ENCODE results near the gene PPRC1.
"Not testable (repeated sequence)": the region's sequence is repeated elsewhere in the genome, so short reads cannot be mapped to it uniquely, and the experiment has no call there.

The PPRC1 gene

GRCh38 chr10:102175415-102175814 lies 42.6 kb downstream of the PPRC1 start:
- in situ Hi-C loops (cut with MboI; ENCODE audit: low sequenced_read_pairs), result no loop called here
- no peak overlapping the region for H3K4me3 ChIP-seq
- no peaks in the 10 kb centered on the region for H3K9me3 ChIP-seq
- no peaks in the 10 kb centered on the region for H3K4me1 ChIP-seq
- no peak for DNase-seq (ENCODE audit: low spot score in 2 of 2)
- H3K36me3 ChIP-seq (replicated peaks), result no peaks in the 10 kb centered on the region
- no peaks in the 10 kb centered on the region for H3K27me3 ChIP-seq (ENCODE audit: low read depth)

GRCh38 chr10:102184606-102185005 lies 51.8 kb downstream of the PPRC1 start:
- H3K4me3 ChIP-seq, result no peak overlapping the region
- DNase-seq (ENCODE audit: low spot score in 2 of 2), result no peak
- H3K4me1 ChIP-seq, result no peaks in the 10 kb centered on the region
- no peaks in the 10 kb centered on the region for H3K36me3 ChIP-seq (replicated peaks)
- in situ Hi-C loops (cut with MboI; ENCODE audit: low sequenced_read_pairs), result no loop called here
- peaks cover 14% of the 10 kb centered on the region for H3K9me3 ChIP-seq
- no peaks in the 10 kb centered on the region for H3K27me3 ChIP-seq (ENCODE audit: low read depth)

- H3K36me3 ChIP-seq (replicated peaks), result no peaks in the 10 kb centered on the region
- no peak for DNase-seq (ENCODE audit: low spot score in 2 of 2)
- H3K4me1 ChIP-seq, result no peaks in the 10 kb centered on the region
- no peaks in the 10 kb centered on the region for H3K27me3 ChIP-seq (ENCODE audit: low read depth)
- in situ Hi-C loops (cut with MboI; ENCODE audit: low sequenced_read_pairs), result no loop called here
- H3K9me3 ChIP-seq, result peaks cover 14% of the 10 kb centered on the region
- H3K4me3 ChIP-seq, result no peak overlapping the region
These were observed 52.4 kb downstream of the PPRC1 start for GRCh38 chr10:102185272-102185671.

GRCh38 chr10:102185811-102186527 lies 53.1 kb downstream of the PPRC1 start:
- no peaks in the 10 kb centered on the region for H3K4me1 ChIP-seq
- H3K36me3 ChIP-seq (replicated peaks), result no peaks in the 10 kb centered on the region
- H3K9me3 ChIP-seq, result peaks cover 14% of the 10 kb centered on the region
- in situ Hi-C loops (cut with MboI; ENCODE audit: low sequenced_read_pairs), result no loop called here
- no peaks in the 10 kb centered on the region for H3K27me3 ChIP-seq (ENCODE audit: low read depth)
- DNase-seq (ENCODE audit: low spot score in 2 of 2), result no peak
- H3K4me3 ChIP-seq, result no peak overlapping the region

GRCh38 chr10:102188298-102188940 lies 55.6 kb downstream of the PPRC1 start:
- Histone ChIP-seq H3K27me3 (ENCODE audit: low read depth) (no peaks in the 10 kb centered on the region), H3K36me3 (replicated peaks) (no peaks in the 10 kb centered on the region), H3K4me1 (no peaks in the 10 kb centered on the region), H3K9me3 (peaks cover 21% of the 10 kb centered on the region), H3K4me3 (no peak overlapping the region)
- in situ Hi-C loops (cut with MboI; ENCODE audit: low sequenced_read_pairs), result no loop called here
- no peak for DNase-seq (ENCODE audit: low spot score in 2 of 2)

- H3K36me3 ChIP-seq (replicated peaks); H3K4me3 ChIP-seq; DNase-seq (ENCODE audit: low spot score in 2 of 2); H3K4me1 ChIP-seq; H3K27me3 ChIP-seq (ENCODE audit: low read depth); in situ Hi-C loops (cut with MboI; ENCODE audit: low sequenced_read_pairs): not testable (repeated sequence)
- peaks cover 20% of the 10 kb centered on the region for H3K9me3 ChIP-seq
These were observed 56.4 kb downstream of the PPRC1 start for GRCh38 chr10:102188941-102189898.

- Histone ChIP-seq H3K4me3 (no peak overlapping the region), H3K9me3 (peaks cover 8% of the 10 kb centered on the region; the same call in 1 of the 2 replicates), H3K27me3 (ENCODE audit: low read depth) (no peaks in the 10 kb centered on the region), H3K36me3 (replicated peaks) (no peaks in the 10 kb centered on the region), H3K4me1 (no peaks in the 10 kb centered on the region)
- in situ Hi-C loops (cut with MboI; ENCODE audit: low sequenced_read_pairs), result no loop called here
- DNase-seq (ENCODE audit: low spot score in 2 of 2), result no peak
These were observed 59.1 kb downstream of the PPRC1 start for GRCh38 chr10:102191956-102192355.

GRCh38 chr10:102195296-102195870 lies 62.5 kb downstream of the PPRC1 start:
- peaks cover 8% of the 10 kb centered on the region; the same call in 1 of the 2 replicates for H3K9me3 ChIP-seq
- no peaks in the 10 kb centered on the region for H3K4me1 ChIP-seq
- H3K36me3 ChIP-seq (replicated peaks), result no peaks in the 10 kb centered on the region
- in situ Hi-C loops (cut with MboI; ENCODE audit: low sequenced_read_pairs), result no loop called here
- H3K4me3 ChIP-seq, result no peak overlapping the region
- DNase-seq (ENCODE audit: low spot score in 2 of 2), result no peak
- H3K27me3 ChIP-seq (ENCODE audit: low read depth), result no peaks in the 10 kb centered on the region

- H3K4me3 ChIP-seq, result no peak overlapping the region
- in situ Hi-C loops (cut with MboI; ENCODE audit: low sequenced_read_pairs), result no loop called here
- H3K27me3 ChIP-seq (ENCODE audit: low read depth), result no peaks in the 10 kb centered on the region
- 0 out of 2 replicates have a peak, but pooled peaks cover 4% of the 10 kb centered on the region for H3K9me3 ChIP-seq
- H3K36me3 ChIP-seq (replicated peaks), result no peaks in the 10 kb centered on the region
- H3K4me1 ChIP-seq, result no peaks in the 10 kb centered on the region
- DNase-seq (ENCODE audit: low spot score in 2 of 2), result no peak
These were observed 64.1 kb downstream of the PPRC1 start for GRCh38 chr10:102196893-102197292.

GRCh38 chr10:102198027-102198426 lies 65.2 kb downstream of the PPRC1 start:
- no peaks in the 10 kb centered on the region for H3K36me3 ChIP-seq (replicated peaks)
- H3K27me3 ChIP-seq (ENCODE audit: low read depth), result no peaks in the 10 kb centered on the region
- in situ Hi-C loops (cut with MboI; ENCODE audit: low sequenced_read_pairs), result no loop called here
- H3K9me3 ChIP-seq, result no peaks in the 10 kb centered on the region; the same call in 1 of the 2 replicates
- DNase-seq (ENCODE audit: low spot score in 2 of 2), result no peak
- no peak overlapping the region for H3K4me3 ChIP-seq
- no peaks in the 10 kb centered on the region for H3K4me1 ChIP-seq

Data from HAP-1 (cell line).